Loucy (cell line): ENCODE results near the gene FXYD6.

Source experiments
- H2AFZ ChIP-seq: fragments of 200-600 bp; sonication (generic); 2 replicates; pipeline ENCODE4 v1.6.0; 2016; ENCODE audit warnings: antibody characterized with exemption, mild to moderate bottlenecking, low read length, moderate library complexity
- H3F3A ChIP-seq: fragments of 200-600 bp; 2 replicates; pipeline ENCODE4 v1.6.0; 2016; ENCODE audit warnings: antibody characterized with exemption, low read depth, mild to moderate bottlenecking
- H3K27me3 ChIP-seq: fragments of 200-600 bp; sonication (generic); 2 replicates; pipeline ENCODE4 v1.6.1; 2014; ENCODE audit warnings: low read length, mild to moderate bottlenecking; ENCODE audit not compliant: insufficient read depth, poor library complexity, severe bottlenecking
- H3K36me3 ChIP-seq: fragments of 200-600 bp; sonication (generic); 2 replicates; pipeline ENCODE4 v1.6.1; 2016; ENCODE audit warnings: low read length; ENCODE audit not compliant: insufficient read depth
- H3K4me1 ChIP-seq: fragments of 200-600 bp; sonication (generic); 2 replicates; pipeline ENCODE4 v1.5.1; 2014; ENCODE audit warnings: low read length, mild to moderate bottlenecking; ENCODE audit not compliant: insufficient read depth, poor library complexity, severe bottlenecking
- H3K4me2 ChIP-seq: fragments of 200-600 bp; sonication (generic); 2 replicates; pipeline ENCODE4 v1.6.0; 2014; ENCODE audit warnings: antibody characterized with exemption, low read length, low read depth, mild to moderate bottlenecking; ENCODE audit not compliant: poor library complexity, severe bottlenecking
- H3K4me3 ChIP-seq: fragments of 200-600 bp; sonication (generic); 2 replicates; pipeline ENCODE4 v1.5.1; 2014; ENCODE audit warnings: low read length, mild to moderate bottlenecking, mixed read lengths; ENCODE audit not compliant: poor library complexity, severe bottlenecking
- H3K79me2 ChIP-seq: fragments of 200-600 bp; sonication (generic); 2 replicates; pipeline ENCODE4 v1.6.1; 2014; ENCODE audit warnings: low read length; ENCODE audit not compliant: insufficient read depth
- H3K9ac ChIP-seq: fragments of 200-600 bp; sonication (generic); 2 replicates; pipeline ENCODE4 v1.6.0; 2014; ENCODE audit warnings: mild to moderate bottlenecking, low read depth, low read length, moderate library complexity; ENCODE audit not compliant: poor library complexity, severe bottlenecking
- H3K9me2 ChIP-seq: fragments of 200-600 bp; sonication (generic); replicated peaks from 2 replicates; pipeline ENCODE4 v1.6.1; 2016; ENCODE audit warnings: low read depth, low read length, mixed read lengths
- H3K9me3 ChIP-seq: fragments of 200-600 bp; sonication (generic); 2 replicates; pipeline ENCODE4 v1.6.1; 2014; ENCODE audit warnings: mild to moderate bottlenecking, antibody characterized with exemption, low read length, low read depth; ENCODE audit not compliant: insufficient read depth
- H4K20me1 ChIP-seq: fragments of 200-600 bp; sonication (generic); 2 replicates; pipeline ENCODE4 v1.6.0; 2014; ENCODE audit warnings: antibody characterized with exemption, low read length, mild to moderate bottlenecking; ENCODE audit not compliant: insufficient read depth, poor library complexity, severe bottlenecking
- EZH2phosphoT487 ChIP-seq: fragments of 200-600 bp; IDR thresholded peaks from 2 replicates; pipeline ENCODE4 v1.6.1; 2018; ENCODE audit warnings: antibody characterized with exemption, mild to moderate bottlenecking, moderate library complexity, borderline replicate concordance
- TF ChIP-seq, protein P1 (sequence below): fragments of 200-600 bp; sonication (generic); conservative IDR thresholded peaks from 2 replicates; pipeline ENCODE4 v1.5.1; 2014; ENCODE audit warnings: mild to moderate bottlenecking, antibody characterized with exemption, low read length

Gene FXYD6

DNA sequence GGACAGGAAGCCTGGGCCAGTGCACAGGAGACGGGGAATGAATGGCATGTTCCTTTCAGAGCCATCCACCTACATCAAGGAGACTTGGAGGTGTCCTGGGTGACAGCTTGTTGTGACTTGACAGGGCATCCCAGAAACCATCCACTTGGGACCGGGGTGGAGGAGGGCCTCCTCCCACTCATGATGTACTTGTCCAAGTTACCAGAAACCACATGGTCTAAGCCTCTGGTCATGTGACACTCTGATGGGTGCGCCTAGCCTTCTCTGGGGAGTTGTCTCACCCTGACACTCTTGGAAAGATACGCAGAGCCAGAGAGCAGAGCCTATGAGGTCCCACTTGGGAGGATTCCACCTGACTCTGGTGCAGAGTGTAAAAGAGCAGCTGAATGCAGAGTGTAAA, 21.6 kb upstream of the FXYD6 start:
- Histone ChIP-seq H3K4me3 (no peak overlapping the region), H3K4me1 (peaks cover 10% of the 10 kb centered on the region), H3F3A (no peaks in the 10 kb centered on the region), H3K4me2 (no peak overlapping the region), H4K20me1 (no peaks in the 10 kb centered on the region), H3K79me2 (no peaks in the 10 kb centered on the region), H3K27me3 (no peaks in the 10 kb centered on the region), H3K9me3 (no peaks in the 10 kb centered on the region), H2AFZ (no peak overlapping the region), H3K36me3 (no peaks in the 10 kb centered on the region), H3K9me2 (no peaks in the 10 kb centered on the region), H3K9ac (no peak overlapping the region)
- TF ChIP-seq, protein P1, sequence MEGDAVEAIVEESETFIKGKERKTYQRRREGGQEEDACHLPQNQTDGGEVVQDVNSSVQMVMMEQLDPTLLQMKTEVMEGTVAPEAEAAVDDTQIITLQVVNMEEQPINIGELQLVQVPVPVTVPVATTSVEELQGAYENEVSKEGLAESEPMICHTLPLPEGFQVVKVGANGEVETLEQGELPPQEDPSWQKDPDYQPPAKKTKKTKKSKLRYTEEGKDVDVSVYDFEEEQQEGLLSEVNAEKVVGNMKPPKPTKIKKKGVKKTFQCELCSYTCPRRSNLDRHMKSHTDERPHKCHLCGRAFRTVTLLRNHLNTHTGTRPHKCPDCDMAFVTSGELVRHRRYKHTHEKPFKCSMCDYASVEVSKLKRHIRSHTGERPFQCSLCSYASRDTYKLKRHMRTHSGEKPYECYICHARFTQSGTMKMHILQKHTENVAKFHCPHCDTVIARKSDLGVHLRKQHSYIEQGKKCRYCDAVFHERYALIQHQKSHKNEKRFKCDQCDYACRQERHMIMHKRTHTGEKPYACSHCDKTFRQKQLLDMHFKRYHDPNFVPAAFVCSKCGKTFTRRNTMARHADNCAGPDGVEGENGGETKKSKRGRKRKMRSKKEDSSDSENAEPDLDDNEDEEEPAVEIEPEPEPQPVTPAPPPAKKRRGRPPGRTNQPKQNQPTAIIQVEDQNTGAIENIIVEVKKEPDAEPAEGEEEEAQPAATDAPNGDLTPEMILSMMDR = no peak
- TF ChIP-seq EZH2phosphoT487 = no peak

DNA sequence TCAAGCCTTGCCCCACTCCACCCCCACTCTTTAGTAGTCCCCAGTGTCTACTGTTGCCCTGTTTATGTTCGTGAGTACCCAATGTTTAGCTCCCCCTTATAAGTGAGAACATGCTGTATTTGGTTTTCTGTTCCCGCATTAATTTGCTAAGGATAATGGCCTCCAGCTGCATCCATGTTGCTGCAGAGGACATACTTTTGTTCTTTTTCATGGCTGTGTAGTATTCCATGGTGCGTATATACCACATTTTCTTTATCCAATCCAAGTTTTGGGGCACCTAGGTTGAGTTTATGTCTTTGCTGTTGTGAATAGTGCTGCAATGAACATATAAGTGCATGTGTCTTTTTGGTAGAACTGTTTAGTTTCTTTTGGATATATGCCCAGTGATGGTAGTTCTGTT, 16.2 kb upstream of the FXYD6 start:
- Histone ChIP-seq H3K36me3 (no peaks in the 10 kb centered on the region), H4K20me1 (no peaks in the 10 kb centered on the region), H3K4me1 (no peaks in the 10 kb centered on the region), H3K4me2 (no peak overlapping the region), H3K27me3 (no peaks in the 10 kb centered on the region), H3K9me2 (no peaks in the 10 kb centered on the region), H3K9me3 (no peaks in the 10 kb centered on the region), H3K79me2 (no peaks in the 10 kb centered on the region), H2AFZ (no peak overlapping the region), H3K4me3 (no peak overlapping the region), H3K9ac (no peak overlapping the region), H3F3A (no peaks in the 10 kb centered on the region)
- no peak for TF ChIP-seq EZH2phosphoT487
- TF ChIP-seq, protein P1 = no peak

DNA sequence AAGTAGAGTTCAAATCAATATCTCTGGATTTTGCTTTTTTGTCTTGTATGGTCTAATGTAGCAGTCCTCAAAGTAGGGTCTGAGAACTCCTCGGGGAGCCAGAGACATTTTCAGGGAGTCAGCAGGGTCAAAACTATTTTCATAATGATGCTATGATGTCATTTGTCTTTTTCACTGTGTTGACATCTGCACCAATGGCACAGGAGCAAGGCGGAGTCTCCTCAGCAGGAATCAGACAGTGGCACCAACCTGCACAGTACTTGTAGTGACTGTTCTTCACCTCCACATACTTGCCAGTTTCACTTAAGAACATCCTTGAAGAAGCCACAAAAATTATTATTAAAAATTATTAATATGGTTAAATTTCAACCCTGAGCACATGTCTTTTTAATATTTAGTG, 14.9 kb upstream of the FXYD6 start:
- no peak overlapping the region for H3K4me3 ChIP-seq
- no peaks in the 10 kb centered on the region for H3F3A ChIP-seq
- TF ChIP-seq, protein P1 = no peak
- no peak for TF ChIP-seq EZH2phosphoT487
- H4K20me1 ChIP-seq = no peaks in the 10 kb centered on the region
- no peaks in the 10 kb centered on the region for H3K79me2 ChIP-seq
- no peak overlapping the region for H3K9ac ChIP-seq
- H3K9me3 ChIP-seq = no peaks in the 10 kb centered on the region
- H3K27me3 ChIP-seq = no peaks in the 10 kb centered on the region
- H3K36me3 ChIP-seq = no peaks in the 10 kb centered on the region
- no peaks in the 10 kb centered on the region for H3K9me2 ChIP-seq
- H3K4me2 ChIP-seq = no peak overlapping the region
- H3K4me1 ChIP-seq = no peaks in the 10 kb centered on the region
- no peak overlapping the region for H2AFZ ChIP-seq
